ENCODE data around the gene CCDC134. TPM values are rescaled to one million over a fixed set of nuclear protein-coding genes. Genes with fewer than 3 reads are reported as not detected.

The CCDC134 gene
- total RNA-seq, 6 experiments from 2014 or later: 2.6 to 5.2 (median 3.4) TPM

DNA sequence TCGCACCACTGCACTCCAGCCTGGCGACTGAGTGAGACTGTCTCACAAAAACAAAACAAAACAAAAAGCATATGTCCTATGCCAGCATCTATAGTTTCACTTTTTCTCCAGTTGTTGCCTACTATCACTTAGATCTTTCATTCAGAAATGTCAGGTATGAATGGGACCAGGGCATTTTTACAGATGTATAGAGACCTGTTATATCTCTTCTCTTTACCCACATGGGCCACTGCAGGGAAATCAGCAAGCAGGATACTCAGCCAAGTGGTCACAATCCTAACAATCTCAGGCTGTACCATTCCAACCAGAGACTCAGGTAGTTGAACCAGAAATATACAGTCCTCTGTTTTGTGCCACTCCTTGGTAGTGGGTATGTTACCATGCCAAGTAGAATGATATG is 16.4 kb downstream of the CCDC134 start:
- Histone ChIP-seq H3K36me3 (peaks cover 0 to 4% (median 0%) of the 10 kb centered on the region in 4 donors), H3K9me3 (no peaks in the 10 kb centered on the region), H3K27me3 (no peaks in the 10 kb centered on the region), H3K4me1 (no peaks in the 10 kb centered on the region), H3K27ac (no peak overlapping the region), H3K4me3 (no peak overlapping the region)
- 100% methylated on average over 2 of the region's 2 CpGs for WGBS (ENCODE audit: insufficient coverage, low coverage, low lambda C conversion rate, missing lambda C conversion rate)
- DNase-seq (no peak), ATAC-seq (no peak)
- intact Hi-C loops (cut with DNase I): loop anchor here in 1 of 2 donors (5.0 kb wide), 1 partner anchor 125 kb away; no protein-coding TSS in a partner anchor
- TF ChIP-seq CTCF (IDR thresholded peaks at IDR 0.05) (no peak), POLR2A (IDR thresholded peaks at IDR 0.05) (no peak)

DNA sequence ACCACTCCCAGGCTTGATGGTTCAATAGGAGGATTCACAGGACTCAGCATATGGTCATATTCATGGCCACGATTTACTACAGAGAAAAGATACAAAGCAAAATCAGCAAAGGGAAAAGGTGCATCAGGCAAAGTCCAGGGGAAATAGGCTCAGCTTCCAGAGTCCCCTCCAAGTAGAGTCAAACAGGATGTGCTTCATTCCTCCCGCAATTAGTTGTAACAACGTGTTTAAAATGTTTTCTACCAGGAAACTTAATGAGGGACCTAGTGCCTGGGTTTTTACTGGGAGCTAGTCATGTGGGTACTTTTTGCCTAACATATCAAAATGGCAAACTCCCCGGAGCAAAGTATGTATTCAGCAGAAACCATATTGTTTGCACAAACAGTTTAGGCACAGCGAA is 17.5 kb downstream of the CCDC134 start:
- peaks cover 0 to 4% (median 0%) of the 10 kb centered on the region in 4 donors for H3K36me3 ChIP-seq

GRCh38 chr22:41818596-41818995 is 18.1 kb downstream of the CCDC134 start:
- DNase-seq (no peak), ATAC-seq (no peak)
- Histone ChIP-seq H3K4me1 (no peaks in the 10 kb centered on the region), H3K9me3 (no peaks in the 10 kb centered on the region), H3K36me3 (peaks cover 0 to 4% (median 0%) of the 10 kb centered on the region in 4 donors), H3K27ac (no peak overlapping the region), H3K27me3 (no peaks in the 10 kb centered on the region), H3K4me3 (no peak overlapping the region)
- TF ChIP-seq CTCF (IDR thresholded peaks at IDR 0.05) (no peak), POLR2A (IDR thresholded peaks at IDR 0.05) (no peak)
- WGBS (ENCODE audit: insufficient coverage, low coverage, low lambda C conversion rate, missing lambda C conversion rate): 95% methylated on average over 2 of the region's 6 CpGs
- intact Hi-C loops (cut with DNase I): loop anchor here in 1 of 2 donors (5.0 kb wide), 1 partner anchor 124 kb away; no protein-coding TSS in a partner anchor

More for the DNA sequence above, 17.5 kb downstream of the CCDC134 start:
- Histone ChIP-seq H3K27ac (no peak overlapping the region), H3K4me3 (no peak overlapping the region), H3K9me3 (no peaks in the 10 kb centered on the region), H3K27me3 (no peaks in the 10 kb centered on the region), H3K4me1 (no peaks in the 10 kb centered on the region)
- TF ChIP-seq CTCF (IDR thresholded peaks at IDR 0.05): no peak
- DNase-seq: no peak
- WGBS (ENCODE audit: insufficient coverage, low coverage, low lambda C conversion rate, missing lambda C conversion rate): 80% methylated on average over 5 of the region's 5 CpGs
- no peak for ATAC-seq
- intact Hi-C loops (cut with DNase I): loop anchor here in 1 of 2 donors (5.0 kb wide), 1 partner anchor 124 kb away; no protein-coding TSS in a partner anchor

DNA sequence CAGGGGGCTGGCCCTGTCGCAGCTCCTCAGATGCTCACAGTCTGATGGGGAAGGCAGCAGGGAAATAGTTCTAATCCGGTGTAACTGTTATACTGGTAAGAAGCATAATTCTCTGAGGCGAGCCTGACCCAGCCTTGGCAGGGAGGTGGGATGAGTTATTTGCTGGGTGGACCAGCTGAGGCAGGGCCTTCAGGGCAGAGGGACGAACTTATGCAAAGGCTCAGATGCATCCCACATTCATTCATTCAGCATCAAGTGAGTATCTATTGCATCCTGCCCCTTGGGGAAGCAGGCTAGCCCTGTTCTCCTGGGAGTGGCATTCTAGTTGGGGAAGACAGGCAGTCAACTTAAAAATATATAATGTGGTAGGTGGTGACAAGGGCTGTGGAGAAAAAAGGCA is 18.8 kb downstream of the CCDC134 start:
- Histone ChIP-seq H3K27ac (no peak overlapping the region), H3K27me3 (no peaks in the 10 kb centered on the region), H3K9me3 (no peaks in the 10 kb centered on the region), H3K4me3 (no peak overlapping the region), H3K36me3 (peaks cover 0 to 4% (median 0%) of the 10 kb centered on the region in 4 donors), H3K4me1 (no peaks in the 10 kb centered on the region)
- ATAC-seq: no peak
- DNase-seq: no peak
- no peak for TF ChIP-seq POLR2A (IDR thresholded peaks at IDR 0.05)
- no peak for TF ChIP-seq CTCF (IDR thresholded peaks at IDR 0.05)
- intact Hi-C loops (cut with DNase I): loop anchor here in 1 of 2 donors (5.0 kb wide), 1 partner anchor 123 kb away; no protein-coding TSS in a partner anchor
- WGBS (ENCODE audit: insufficient coverage, low coverage, low lambda C conversion rate, missing lambda C conversion rate): 89% methylated on average over 4 of the region's 4 CpGs
